GM19025 (cell line): ENCODE measurements around the gene AQP4.

Source experiments
- ATAC-seq: cut with Tn5 transposase; IDR thresholded peaks from one replicate; pipeline ENCODE4 v1.9.1; 2021; ENCODE audit warnings: mild to moderate bottlenecking, low read depth, moderate library complexity; ENCODE audit not compliant: unreplicated experiment

Gene AQP4

GRCh38 chr18:26865557-26865956, at the start of gene AQP4:
Gene AQP4, minus strand, starts transcription at chr18:26865707. Its CDS starts 18 bp downstream, at chr18:26865689.
- ATAC-seq = no peak

DNA sequence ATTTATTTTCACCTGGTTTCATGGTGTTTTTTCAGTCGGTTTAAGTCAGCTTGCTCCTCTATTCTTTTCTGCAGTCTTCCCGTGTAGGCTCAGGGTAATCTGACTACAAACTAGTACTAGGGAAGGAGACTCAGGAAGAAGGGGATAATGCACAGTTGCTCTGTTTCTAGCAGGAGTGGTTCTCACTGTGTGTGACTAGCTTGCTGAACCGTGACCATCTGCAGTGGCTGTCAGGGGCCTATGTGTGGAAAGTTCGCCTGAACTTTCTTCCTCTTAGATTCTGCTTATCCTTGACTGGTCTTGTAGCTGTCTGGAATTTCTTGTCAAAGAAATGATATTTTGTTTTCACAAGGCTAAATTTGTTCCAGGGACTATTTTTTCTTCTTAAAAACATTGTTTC, 46.3 kb upstream of the AQP4 start:
- ATAC-seq = no peak

- no peak for ATAC-seq
Measured at GRCh38 chr18:26909599-26910290, 44.2 kb upstream of the AQP4 start.

DNA sequence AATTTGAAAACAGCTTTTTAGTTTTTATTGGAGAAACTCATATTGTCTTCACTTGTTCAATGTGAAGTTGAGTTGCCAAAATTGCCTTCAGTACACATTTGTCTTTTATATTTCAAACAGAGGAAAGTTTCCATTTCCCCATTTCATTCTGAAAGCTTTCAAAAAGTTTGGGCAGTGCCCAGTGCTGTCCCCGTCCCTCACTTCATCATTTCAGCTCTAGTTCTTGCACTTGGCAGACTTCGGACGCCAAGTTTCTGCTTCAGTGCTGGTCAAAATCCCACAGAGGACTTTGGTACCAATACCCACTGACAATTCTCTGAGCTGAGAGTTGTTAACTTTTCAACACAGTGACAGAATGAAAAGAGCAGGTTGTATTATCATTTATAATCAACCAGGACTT, 43.4 kb upstream of the AQP4 start:
- no peak for ATAC-seq

GRCh38 chr18:26902291-26902690, 36.8 kb upstream of the AQP4 start:
- ATAC-seq = no peak

- ATAC-seq = no peak
Measured at GRCh38 chr18:26901020-26901419, 35.5 kb upstream of the AQP4 start.

GRCh38 chr18:26894426-26894825, 28.9 kb upstream of the AQP4 start:
- ATAC-seq = no peak

GRCh38 chr18:26893996-26894395, 28.5 kb upstream of the AQP4 start:
- no peak for ATAC-seq

DNA sequence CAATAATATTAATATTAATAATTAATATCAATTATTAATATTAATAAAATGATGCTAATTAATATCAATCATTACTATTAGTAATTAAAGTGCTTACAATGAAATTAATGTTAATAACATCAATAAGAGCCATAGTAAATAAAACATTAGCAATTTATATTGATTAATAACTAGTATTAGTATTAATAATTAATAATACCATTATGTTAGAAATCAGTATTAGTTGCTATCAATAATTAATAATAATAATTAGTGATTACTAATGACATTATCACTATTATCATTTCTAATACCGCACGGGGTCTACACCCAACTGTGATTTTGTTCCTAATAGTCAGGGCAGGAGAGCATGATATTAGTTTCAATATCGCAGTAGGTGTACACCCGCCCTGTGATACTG, 22.8 kb upstream of the AQP4 start:
- no peak for ATAC-seq

DNA sequence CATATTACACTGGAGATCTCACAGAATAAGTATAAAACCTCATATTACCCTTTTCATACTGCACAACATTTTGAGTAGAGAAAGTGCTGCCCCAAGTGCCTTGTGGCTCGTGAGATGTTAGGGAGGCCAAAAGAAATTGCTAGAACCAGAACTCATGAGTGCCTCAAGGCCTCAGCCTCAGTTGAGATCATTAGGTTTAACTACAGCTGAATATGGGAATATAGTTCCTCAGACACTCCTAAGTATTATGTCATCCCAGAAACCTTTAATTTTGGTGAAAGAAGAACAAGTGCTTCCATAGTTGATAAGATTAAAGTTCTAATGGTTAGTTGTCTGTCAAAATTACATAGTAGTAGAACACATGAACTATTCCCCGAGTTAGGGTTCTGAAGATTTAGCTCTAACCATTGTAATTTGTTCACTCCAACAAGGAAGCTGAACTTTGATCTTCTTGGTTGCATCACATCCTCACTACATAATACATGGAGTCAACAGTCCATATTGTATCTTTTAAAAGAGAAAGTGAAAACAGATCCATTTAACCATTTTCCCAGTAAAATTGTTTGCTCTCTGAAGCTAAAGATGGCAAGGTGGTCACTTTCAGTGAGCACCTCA, 9.6 kb upstream of the AQP4 start:
- ATAC-seq = no peak

- no peak for ATAC-seq
Measured at GRCh38 chr18:26874283-26874682, 8.8 kb upstream of the AQP4 start.

DNA sequence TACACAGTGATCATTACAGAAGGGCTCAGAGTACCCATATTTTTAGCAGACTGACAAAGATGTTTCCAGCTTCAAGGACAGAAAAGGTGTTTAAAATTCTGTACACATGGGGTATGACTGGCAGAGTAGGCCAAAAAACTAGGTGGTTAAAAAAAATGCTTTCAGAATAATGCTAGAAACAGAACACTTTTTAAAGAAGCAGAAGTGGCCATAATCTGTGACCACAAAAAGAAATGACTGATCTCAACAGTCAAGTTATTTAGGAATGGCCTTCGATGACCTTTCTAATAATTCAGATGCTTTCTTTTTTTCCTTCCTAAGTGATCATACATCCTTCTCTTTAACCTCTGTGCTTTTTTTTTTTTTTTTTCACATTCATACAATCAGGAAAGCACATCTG, 4.1 kb upstream of the AQP4 start:
- no peak for ATAC-seq

DNA sequence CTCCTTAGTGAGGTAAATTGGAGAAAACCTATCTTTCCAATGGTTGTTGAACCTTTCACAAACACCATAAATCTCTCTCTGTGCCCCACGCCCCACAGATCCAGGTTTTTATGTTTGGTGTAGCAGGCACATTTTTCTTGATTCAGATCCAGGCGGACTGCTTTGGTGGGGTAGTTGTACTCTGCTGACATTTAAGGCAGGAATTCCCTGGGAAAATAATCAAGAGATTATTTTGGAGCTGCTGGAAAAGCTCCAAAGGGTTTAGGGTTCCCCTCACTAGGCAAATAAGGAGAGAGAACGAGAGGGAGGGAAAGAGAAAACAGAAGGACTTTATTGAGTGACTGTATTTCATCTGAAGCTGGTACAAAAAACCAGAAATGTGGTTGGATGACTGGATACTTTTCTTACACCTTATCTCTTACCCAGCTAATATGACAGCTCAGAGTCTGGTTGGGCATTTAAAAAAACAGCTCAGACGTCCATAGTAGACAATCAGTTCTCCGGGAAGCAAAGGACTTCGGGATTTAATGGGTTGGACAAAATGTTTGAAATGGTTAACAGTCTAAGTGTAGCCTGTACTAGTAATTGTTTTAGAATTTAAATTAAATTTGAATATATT, 3.6 kb upstream of the AQP4 start:
- no peak for ATAC-seq

- ATAC-seq = no peak
Measured at GRCh38 chr18:26867471-26867870, 2.0 kb upstream of the AQP4 start.

GRCh38 chr18:26864658-26865057, 849 bp downstream of the AQP4 start:
- ATAC-seq = no peak

DNA sequence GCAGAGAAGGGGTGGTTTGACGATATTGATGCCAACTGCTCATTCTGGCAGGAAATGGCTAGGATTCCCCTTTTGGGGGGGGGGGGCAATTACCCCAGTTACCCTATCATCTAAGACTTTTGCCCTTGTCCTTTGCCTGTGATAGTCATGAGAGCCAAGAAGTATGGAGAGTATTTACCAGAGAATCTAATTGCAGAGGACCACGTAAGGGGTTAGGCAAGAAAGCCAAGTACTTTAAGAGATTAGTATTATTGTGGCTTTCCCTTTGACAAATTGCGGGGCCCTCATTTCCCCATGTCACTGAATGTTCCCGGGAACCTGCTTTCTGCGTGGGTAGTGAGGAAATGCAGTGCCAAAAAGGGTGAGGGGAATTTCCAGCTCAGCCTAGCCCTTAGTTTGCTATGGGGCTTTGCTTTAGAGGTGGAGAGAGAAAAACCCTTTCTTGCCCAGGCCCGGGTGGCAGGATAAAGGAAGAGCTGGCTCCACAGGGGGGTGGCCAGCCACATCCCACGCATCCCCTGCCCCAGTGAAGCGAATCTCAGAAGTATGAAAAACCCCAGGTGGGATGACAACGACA, 1.5 kb downstream of the AQP4 start:
- no peak for ATAC-seq

DNA sequence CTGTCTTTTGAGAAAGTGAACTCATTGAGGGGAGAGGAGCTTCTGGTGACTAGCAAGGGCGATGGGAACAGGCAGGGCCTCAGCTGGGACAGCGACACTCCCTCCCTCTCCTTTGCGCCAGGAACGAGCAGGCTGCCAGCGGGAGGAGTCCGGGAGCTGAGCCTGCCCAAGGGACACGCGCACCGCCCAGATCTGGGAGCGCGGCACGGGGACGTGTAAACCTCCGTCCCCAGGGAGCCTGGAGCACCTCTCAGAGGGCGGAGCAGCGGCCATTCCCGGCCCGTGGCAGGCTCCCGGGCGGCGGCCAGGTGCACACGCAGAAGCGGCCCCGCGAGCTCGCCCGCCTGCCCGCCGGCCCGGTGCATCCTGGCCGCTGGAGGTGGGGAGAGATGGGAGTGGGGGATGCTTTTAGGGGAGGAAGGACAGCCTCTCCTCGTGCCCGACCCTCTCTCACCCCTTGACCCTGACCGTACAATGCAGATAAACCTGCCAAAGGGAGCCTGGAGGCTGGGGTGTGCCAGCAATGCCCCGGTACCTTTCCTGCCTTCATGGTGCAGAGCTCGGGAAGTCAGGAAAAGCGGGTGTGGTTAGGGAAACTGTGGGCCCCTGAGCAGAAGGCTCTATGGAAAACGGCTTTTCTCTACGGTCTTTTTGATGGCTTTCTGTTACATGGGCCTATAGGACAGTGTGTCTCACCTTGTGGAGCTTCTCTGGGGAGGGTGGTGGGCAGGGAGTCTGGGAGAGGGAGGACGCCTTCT, 2.2 kb downstream of the AQP4 start:
- ATAC-seq = no peak

DNA sequence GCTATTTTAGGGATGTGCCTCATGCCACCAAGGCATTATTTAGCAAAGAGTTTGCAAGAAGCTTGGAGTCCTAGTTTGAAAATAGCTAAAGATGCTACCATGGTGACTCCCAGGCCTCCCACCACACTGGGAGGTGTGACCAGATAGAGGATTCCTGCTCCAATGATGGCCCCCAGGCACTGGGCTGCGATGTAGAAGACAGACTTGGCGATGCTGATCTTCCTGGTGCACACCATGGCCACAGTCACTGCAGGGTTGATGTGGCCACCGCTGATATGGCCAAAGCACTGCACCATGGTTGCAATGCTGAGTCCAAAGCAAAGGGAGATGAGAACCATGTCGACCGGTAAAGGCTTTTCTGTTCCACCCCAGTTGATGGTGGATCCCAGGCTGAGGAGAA, 3.4 kb downstream of the AQP4 start:
- no peak for ATAC-seq

DNA sequence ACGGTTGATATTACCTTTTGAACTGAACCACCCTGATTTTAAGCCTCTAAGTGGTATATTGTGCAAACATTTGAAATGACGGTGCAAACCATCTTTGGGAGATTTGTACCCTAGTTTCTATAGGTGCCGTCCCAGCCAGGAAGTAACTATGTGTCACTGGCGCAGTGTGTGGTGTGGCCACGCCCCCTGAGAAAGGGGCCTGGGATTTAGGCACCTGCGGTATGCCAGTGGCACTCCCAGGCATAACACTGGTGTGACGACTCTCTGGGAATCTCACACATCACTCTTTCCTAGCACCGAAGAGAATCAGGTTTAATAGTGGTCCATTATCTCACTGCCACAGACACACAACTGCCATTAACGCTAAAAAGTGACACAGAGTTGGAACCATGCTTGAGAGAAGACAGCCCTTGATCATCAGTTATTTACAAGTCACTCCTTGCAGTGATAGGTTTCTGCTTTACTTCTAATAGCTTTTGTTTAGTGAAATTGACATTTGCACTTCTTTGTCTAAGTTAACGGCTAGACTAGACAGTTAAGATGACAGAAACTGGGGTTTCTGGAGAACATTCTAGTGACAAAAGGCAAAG, 11.1 kb downstream of the AQP4 start:
- ATAC-seq = no peak

DNA sequence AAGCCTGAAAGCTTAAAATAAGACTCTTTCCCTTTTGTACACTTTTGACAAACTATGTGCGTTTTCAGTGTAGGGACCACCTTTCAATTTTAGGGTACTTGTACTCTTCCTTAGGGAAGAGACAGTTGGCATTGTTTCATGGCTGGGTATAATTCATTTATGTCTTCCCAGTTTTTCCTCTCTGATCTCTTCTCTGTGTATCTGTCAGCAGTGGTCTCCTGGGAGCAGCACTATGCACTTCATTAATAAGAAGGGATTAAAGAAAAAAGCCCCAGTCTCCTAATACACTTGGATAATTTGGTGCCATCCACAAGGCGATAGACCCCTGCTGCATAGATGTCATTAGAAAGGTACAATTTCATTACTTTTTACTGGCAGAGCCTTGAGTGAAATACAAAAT, 12.1 kb downstream of the AQP4 start:
- ATAC-seq = no peak

GRCh38 chr18:26843760-26844159, 21.7 kb downstream of the AQP4 start:
- ATAC-seq = no peak
